Progenitor cell of endocrine pancreas (in vitro differentiated cells): ENCODE results near the gene DBP. TPM values are rescaled to one million over a fixed set of nuclear protein-coding genes. Genes with fewer than 3 reads are reported as not detected.
A peak's percentile ranks its signal among the peaks of the same experiment; 100 is the strongest.

Source experiments
- DNase-seq: peaks from one replicate; pipeline ENCODE4 v3.0.0; 2021; ENCODE audit warnings: low spot score; ENCODE audit not compliant: unreplicated experiment
- H3K27ac Mint-ChIP-seq: 2 replicates; pipeline ENCODE4 v1.8.0; 2021; ENCODE audit warnings: mild to moderate bottlenecking, moderate library complexity, mixed read lengths
- H3K27me3 Mint-ChIP-seq: 2 replicates; pipeline ENCODE4 v1.8.0; 2021; ENCODE audit warnings: mixed read lengths
- H3K36me3 Mint-ChIP-seq: 2 replicates; pipeline ENCODE4 v1.8.0; 2022; ENCODE audit warnings: mixed read lengths; ENCODE audit not compliant: insufficient read depth
- H3K4me1 Mint-ChIP-seq: 2 replicates; pipeline ENCODE4 v1.8.0; 2021; ENCODE audit warnings: low read depth, mixed read lengths
- H3K4me3 Mint-ChIP-seq: 2 replicates; pipeline ENCODE4 v1.8.0; 2021; ENCODE audit warnings: low read depth, mild to moderate bottlenecking, moderate library complexity, mixed read lengths
- H3K9me3 Mint-ChIP-seq: 2 replicates; pipeline ENCODE4 v1.8.0; 2021; ENCODE audit warnings: low read depth, mixed read lengths
- total RNA-seq: library from RNA; stranded (reverse); gene quantifications from 2 replicates; pipeline ENCODE4 v1.2.1, GENCODE V29; 2021
- TF ChIP-seq, protein P1 (sequence below): fragments of 200-600 bp; sonication (generic); IDR thresholded peaks from one replicate; pipeline ENCODE4 v1.5.0; 2021; ENCODE audit warnings: antibody characterized with exemption, mild to moderate bottlenecking; ENCODE audit not compliant: unreplicated experiment

DBP gene
- total RNA-seq, 1 donor from 2014 or later, result 5.3 TPM

DNA sequence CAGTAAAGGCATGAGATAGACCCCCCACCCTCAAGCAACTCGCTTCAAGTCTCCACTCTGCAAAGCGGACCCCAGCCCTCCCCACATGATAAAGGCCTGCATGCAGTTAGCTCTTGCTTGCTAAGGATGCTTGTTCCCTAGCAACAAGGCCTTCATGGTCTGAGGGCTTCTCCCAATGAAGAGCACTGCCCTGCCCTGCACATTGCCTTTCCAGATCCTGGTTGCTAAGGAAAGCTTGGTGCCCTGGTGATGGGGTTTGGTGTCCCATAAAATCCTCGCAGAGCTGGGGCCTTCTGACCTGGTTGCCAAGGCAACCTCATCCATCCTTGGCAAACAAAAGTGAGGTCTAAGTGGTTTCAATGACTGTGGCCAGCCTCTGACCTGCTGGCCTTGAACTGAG lies 6.0 kb downstream of the DBP start:
- Mint-ChIP-seq H3K27ac (no peak overlapping the region), H3K36me3 (peaks cover 4% of the 10 kb centered on the region), H3K4me3 (no peak overlapping the region), H3K27me3 (peaks cover 3% of the 10 kb centered on the region), H3K9me3 (no peaks in the 10 kb centered on the region), H3K4me1 (peaks cover 20% of the 10 kb centered on the region)
- TF ChIP-seq, protein P1, sequence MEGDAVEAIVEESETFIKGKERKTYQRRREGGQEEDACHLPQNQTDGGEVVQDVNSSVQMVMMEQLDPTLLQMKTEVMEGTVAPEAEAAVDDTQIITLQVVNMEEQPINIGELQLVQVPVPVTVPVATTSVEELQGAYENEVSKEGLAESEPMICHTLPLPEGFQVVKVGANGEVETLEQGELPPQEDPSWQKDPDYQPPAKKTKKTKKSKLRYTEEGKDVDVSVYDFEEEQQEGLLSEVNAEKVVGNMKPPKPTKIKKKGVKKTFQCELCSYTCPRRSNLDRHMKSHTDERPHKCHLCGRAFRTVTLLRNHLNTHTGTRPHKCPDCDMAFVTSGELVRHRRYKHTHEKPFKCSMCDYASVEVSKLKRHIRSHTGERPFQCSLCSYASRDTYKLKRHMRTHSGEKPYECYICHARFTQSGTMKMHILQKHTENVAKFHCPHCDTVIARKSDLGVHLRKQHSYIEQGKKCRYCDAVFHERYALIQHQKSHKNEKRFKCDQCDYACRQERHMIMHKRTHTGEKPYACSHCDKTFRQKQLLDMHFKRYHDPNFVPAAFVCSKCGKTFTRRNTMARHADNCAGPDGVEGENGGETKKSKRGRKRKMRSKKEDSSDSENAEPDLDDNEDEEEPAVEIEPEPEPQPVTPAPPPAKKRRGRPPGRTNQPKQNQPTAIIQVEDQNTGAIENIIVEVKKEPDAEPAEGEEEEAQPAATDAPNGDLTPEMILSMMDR, result no peak
- no peak for DNase-seq

DNA sequence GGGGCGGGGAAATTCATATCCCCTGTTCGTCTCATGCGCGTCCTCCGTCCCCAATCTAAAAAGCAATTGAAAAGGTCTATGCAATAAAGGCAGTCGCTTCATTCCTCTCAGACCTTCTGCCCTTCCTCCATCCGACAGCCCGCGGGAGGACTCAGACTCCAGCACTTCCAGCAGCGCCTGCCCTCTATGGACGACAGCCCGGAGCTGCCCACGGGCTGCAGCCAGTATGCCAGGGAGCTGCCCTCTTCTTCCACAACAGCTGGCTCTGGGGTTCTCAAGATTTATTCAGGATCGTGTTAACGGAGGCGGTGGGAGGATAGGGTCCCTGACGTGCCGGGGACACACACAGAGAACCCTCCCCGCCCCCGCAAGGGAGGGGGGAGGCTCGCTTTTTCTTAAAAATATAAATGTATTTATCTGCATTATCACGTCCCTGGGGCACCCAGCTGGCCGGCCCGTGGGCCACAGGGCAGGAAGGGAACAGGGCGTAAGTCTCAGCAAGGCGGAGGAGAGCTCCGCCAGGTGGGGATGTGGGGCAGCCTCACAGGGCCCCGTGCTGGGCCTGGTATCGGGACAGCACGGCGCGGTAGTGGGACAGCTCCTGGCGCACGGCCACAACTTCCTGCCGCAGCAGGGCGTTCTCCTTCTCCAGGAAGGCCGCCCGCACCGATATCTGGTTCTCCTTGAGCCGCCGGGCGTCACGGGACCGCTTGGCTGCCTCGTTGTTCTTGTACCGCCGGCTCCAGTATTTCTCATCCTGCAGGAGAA lies 6.7 kb downstream of the DBP start:
- Mint-ChIP-seq H3K4me3 (peak overlapping the region; percentile 48), H3K27ac (peak overlapping the region; percentile 93), H3K27me3 (no peaks in the 10 kb centered on the region), H3K36me3 (peaks cover 4% of the 10 kb centered on the region), H3K4me1 (peaks cover 20% of the 10 kb centered on the region), H3K9me3 (no peaks in the 10 kb centered on the region)
- no peak for DNase-seq
- TF ChIP-seq, protein P1, result peak; percentile 23

DNA sequence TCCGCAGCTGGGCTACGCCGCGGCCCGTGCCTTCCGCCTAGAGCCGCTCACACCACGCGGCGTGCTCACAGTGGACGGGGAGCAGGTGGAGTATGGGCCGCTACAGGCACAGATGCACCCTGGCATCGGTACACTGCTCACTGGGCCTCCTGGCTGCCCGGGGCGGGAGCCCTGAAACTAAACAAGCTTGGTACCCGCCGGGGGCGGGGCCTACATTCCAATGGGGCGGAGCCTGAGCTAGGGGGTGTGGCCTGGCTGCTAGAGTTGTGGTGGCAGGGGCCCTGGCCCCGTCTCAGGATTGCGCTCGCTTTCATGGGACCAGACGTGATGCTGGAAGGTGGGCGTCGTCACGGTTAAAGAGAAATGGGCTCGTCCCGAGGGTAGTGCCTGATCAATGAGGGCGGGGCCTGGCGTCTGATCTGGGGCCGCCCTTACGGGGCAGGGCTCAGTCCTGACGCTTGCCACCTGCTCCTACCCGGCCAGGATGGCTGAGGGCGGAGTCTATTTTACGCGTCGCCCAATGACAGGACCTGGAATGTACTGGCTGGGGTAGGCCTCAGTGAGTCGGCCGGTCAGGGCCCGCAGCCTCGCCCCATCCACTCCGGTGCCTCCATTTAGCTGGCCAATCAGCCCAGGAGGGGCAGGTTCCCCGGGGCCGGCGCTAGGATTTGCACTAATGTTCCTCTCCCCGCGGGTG lies 7.4 kb downstream of the DBP start:
- Mint-ChIP-seq H3K36me3 (peaks cover 4% of the 10 kb centered on the region), H3K27ac (peak overlapping the region; percentile 93), H3K4me3 (peak overlapping the region; percentile 48), H3K4me1 (peaks cover 25% of the 10 kb centered on the region), H3K27me3 (no peaks in the 10 kb centered on the region), H3K9me3 (no peaks in the 10 kb centered on the region)
- DNase-seq, result no peak
- TF ChIP-seq, protein P1, result no peak

DNA sequence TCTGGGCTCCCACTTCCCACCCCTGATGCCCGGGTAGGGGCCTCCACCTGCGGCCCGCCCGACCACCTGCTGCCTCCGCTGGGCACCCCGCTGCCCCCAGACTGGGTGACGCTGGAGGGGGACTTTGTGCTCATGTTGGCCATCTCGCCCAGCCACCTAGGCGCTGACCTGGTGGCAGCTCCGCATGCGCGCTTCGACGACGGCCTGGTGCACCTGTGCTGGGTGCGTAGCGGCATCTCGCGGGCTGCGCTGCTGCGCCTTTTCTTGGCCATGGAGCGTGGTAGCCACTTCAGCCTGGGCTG lies 7.9 kb downstream of the DBP start:
- H3K9me3 Mint-ChIP-seq, result no peaks in the 10 kb centered on the region
- no peak overlapping the region for H3K4me3 Mint-ChIP-seq
- H3K27ac Mint-ChIP-seq, result no peak overlapping the region
- no peaks in the 10 kb centered on the region for H3K27me3 Mint-ChIP-seq
- TF ChIP-seq, protein P1, result no peak
- DNase-seq, result no peak
- H3K36me3 Mint-ChIP-seq, result peaks cover 4% of the 10 kb centered on the region
- peaks cover 23% of the 10 kb centered on the region for H3K4me1 Mint-ChIP-seq

DNA sequence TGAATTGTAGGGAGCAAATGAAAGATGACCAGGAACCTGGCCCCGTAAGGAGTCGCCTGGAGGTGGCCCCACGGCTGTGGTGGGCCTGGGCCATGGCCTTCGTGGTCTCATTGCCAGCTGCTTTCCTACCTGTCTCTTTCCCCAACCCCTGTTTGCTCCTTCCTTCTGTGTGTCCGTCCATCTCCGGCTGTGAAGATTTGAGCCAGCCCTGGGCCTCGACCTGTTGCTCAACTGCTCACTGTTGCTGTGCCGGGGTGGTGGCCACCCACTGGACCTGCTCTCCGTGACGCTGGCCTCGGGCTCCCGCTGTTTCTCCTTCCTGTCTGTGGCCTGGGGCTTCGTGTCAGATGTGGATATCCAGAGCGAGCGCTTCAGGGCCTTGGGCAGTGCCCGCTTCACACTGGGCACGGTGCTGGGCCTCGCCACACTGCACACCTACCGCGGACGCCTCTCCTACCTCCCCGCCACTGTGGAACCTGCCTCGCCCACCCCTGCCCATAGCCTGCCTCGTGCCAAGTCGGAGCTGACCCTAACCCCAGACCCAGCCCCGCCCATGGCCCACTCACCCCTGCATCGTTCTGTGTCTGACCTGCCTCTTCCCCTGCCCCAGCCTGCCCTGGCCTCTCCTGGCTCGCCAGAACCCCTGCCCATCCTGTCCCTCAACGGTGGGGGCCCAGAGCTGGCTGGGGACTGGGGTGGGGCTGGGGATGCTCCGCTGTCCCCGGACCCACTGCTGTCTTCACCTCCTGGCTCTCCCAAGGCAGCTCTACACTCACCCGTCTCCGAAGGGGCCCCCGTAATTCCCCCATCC lies 8.5 kb downstream of the DBP start:
- peaks cover 23% of the 10 kb centered on the region for H3K4me1 Mint-ChIP-seq
- peaks cover 4% of the 10 kb centered on the region for H3K36me3 Mint-ChIP-seq
- DNase-seq, result no peak
- H3K27ac Mint-ChIP-seq, result no peak overlapping the region
- TF ChIP-seq, protein P1, result no peak
- no peaks in the 10 kb centered on the region for H3K27me3 Mint-ChIP-seq
- no peak overlapping the region for H3K4me3 Mint-ChIP-seq
- H3K9me3 Mint-ChIP-seq, result no peaks in the 10 kb centered on the region
